ENCODE data around the gene ADAMTS12.

DNA sequence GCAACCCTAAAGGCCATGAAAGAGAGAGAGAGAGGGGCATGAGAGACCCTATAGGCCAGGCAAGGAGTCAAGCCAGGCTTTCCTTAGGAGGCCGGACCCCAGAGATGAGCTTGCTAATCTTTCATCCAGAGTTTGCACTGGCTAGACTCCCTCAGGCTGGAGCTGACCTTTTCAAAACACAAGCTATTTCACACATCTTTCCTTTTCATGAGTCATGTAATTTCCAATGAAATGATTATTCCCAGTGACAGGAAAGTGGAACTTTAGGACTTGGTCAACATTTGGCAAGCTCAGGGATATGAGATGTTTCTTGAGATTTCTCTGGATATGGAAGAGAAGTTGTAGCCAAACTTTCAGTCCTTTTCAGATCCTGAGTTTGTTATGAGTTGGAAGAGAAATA lies 333.3 kb downstream of the ADAMTS12 start:
- TF ChIP-seq, protein P1, sequence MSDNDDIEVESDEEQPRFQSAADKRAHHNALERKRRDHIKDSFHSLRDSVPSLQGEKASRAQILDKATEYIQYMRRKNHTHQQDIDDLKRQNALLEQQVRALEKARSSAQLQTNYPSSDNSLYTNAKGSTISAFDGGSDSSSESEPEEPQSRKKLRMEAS (IDR thresholded peaks at IDR 0.05) = no peak
- no peak for TF ChIP-seq CTCF (IDR thresholded peaks at IDR 0.05; ENCODE audit: low read depth, low read length, missing input control)
- no peak for TF ChIP-seq ZBTB33 (IDR thresholded peaks at IDR 0.05)
- TF ChIP-seq REST (IDR thresholded peaks at IDR 0.05) = no peak
- no peak for TF ChIP-seq RAD21 (IDR thresholded peaks at IDR 0.05)
- no peak for TF ChIP-seq HNF4G (IDR thresholded peaks at IDR 0.05)
- no peak for TF ChIP-seq JUND (IDR thresholded peaks at IDR 0.05)
- TF ChIP-seq HNF4A (conservative IDR thresholded peaks at IDR 0.05) = no peak

All from liver (tissue), 3 donors.